HG02571 (cell line): ENCODE measurements around the gene TMEM37.

Experiments
- ATAC-seq: cut with Tn5 transposase; IDR thresholded peaks from one replicate; pipeline ENCODE4 v1.9.1; 2021; ENCODE audit warnings: mild to moderate bottlenecking, moderate library complexity; ENCODE audit not compliant: unreplicated experiment

Gene TMEM37

DNA sequence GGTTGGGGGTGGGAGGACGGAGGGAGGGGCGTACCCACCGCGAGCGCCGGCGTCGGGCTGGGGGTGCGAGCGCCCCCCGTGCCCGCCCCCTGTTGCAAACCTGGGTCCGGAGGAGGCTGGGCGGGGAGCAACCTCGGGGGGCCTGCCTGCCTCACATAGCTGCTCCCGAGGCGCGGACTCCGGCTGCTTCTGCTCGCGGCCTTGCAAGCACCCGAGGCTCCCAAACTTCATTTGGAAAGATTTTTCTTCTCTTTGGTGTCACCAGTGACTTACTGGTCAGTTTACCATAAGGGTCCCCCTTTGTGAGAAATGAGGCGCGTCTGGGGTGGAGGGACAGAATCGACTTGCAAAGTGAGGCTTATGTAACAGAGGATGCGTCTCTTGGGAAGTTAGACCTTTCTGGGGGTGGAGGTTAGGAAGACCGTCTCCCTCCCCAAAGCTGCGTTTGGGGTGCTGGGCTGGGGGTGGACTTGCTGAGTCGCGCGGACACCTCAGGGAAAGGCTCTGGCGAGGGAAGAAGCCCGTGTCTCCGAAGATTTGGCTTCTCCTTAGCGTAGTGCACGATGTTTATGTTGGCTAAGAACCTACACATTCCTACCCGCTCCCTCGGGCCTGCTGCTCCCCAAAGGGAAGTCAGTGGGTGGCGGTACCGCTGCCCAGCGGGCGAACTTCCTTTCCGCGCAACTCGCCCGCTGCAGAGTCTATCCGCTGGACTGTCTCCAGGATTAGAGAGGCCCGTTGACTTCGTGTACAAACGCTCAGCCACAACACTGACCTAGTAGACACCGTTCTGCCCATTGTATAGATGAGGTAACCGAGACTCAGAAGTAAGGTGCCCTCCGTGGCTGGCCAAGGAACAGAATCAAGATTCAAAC lies 559 bp downstream of the TMEM37 start:
- ATAC-seq = no peak

DNA sequence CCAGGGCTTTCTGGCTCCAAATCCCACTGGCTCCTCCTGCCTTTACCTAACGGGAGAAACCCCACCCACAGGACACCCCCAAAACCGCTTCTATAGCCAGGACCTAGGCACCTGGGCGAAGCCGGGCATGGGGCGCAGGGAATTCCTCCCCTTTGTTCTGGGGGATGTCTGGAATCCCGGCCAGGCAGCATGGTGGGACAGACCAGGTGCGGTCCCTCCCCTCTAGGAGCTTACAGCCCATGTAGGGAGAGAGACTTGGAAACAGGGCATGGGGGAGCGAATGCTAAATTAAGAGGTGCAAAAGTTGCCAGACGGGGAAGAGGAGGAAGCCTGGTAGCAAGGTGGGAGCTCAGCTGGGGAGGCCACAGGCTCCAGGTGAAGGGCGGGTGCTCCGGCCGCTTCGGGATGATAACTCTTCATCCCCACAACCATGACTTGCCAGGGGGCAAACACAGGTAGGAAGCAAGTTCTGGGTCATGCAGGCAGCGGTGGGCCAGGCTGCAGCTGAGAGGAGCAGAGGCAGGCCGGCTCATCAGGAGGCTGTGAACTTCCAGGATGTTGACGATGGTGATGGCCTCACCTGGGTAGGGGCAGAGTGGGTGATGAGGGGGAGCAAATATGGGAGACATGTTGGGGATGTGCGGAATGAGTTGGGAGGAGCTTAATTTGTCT lies 1.3 kb downstream of the TMEM37 start:
- no peak for ATAC-seq

DNA sequence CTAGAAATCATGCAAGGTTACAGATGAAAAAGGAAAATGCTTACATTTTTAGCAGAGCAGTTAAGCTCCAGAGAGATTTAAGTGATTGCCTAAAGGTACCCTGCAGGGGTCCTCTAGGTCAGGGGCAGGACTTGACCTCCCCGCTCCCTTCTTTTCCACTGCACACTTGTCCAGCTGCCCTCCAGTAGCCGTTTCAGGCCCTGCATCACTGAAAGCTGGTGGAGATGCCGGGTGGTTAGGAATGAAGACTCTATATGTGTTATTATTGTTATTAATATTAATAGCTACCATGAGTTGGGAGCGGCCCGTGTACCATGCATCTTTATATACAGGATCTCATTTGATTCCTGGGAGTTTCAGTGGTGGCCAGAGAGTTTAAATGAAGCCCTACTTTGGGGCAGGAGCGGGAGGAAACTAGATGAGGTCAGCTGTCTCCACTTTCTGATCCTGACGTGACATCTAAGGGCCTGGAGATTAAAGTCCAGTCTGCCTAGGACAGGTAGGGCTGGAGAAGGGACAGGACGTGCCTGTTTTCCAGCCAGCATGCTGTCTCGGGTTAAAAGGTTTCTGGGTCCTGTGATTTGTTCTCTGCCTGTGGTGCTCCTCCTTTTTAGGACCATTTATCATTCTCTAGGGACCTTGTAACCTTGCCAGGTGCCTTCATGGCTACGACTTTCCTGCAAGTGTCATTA lies 2.1 kb downstream of the TMEM37 start:
- ATAC-seq = no peak

DNA sequence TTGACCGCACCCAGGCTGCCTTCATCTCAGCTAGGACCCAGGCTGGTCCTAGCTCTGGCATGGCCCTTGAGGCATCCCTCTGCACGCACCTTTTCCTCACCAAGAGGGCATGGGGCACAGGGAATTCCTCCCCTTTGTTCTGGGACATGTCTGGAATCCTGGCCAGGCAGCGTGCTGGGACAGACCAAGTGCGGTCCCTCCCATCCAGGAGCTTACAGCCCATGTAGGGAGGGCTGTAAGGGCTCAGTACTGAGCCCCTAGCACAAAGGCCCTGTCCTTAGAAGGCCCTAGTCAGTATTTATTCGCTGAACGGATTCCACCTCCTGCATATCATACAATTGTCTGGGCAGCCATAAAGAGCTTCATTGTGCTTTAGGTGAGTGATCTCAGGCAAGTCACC lies 3.0 kb downstream of the TMEM37 start:
- no peak for ATAC-seq

DNA sequence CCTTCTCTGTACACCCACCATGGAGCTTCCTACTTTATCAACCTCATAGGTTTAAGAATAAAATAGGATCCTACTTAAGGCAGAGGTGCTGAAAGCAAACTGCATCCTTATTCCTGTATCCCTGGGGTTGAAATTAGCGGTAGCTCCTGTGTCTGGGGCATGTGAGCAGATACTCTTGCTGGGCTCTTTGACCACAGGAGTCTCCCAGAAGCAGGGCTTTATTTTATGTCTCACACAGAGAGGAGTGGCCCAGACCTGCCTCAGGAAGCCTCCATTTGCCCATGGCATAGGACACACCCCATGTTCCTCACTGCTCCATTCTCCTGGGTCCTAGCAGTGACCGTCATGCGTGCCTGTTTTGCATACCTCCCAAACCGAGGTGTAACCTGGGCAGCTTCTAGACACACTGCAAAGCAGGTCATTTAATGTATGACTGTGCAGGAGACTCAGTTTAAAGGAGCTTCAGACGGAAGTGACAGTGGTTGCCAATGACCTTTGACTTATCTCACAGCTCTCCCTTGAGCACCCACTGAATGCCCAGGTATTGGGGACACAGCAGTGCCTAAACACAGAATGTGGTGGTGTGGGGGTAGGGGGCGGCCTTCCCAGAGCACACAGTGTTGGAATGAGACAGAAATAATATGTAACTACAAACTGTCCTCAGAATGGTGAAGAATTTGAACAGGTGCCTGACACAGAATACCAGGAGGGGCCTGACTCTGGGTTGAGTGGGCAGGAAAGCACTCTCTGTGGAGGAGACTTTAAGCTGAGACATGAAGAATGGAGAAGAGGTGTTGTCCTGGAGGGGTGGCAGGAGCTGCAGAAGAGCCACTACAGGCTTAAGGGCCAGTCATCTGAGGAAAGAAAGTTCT lies 3.7 kb downstream of the TMEM37 start:
- ATAC-seq = no peak

DNA sequence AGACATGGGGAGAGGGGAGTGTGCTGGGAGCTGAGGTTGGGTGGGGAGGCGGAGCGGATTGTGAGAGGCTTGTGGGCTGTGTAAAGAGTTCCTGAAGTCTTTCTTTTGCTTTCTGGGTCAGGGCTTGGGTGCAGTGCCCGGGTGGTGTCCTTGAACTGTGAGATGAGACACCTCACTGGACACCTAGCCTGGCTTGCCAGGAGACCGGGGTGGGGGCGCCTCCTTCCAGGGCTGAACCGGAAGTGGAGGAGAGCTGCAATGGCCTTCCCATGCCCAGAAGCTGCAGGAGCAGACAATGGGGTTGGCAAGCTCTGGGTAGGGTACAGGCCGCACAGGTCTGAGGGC lies 4.3 kb downstream of the TMEM37 start:
- ATAC-seq = no peak

DNA sequence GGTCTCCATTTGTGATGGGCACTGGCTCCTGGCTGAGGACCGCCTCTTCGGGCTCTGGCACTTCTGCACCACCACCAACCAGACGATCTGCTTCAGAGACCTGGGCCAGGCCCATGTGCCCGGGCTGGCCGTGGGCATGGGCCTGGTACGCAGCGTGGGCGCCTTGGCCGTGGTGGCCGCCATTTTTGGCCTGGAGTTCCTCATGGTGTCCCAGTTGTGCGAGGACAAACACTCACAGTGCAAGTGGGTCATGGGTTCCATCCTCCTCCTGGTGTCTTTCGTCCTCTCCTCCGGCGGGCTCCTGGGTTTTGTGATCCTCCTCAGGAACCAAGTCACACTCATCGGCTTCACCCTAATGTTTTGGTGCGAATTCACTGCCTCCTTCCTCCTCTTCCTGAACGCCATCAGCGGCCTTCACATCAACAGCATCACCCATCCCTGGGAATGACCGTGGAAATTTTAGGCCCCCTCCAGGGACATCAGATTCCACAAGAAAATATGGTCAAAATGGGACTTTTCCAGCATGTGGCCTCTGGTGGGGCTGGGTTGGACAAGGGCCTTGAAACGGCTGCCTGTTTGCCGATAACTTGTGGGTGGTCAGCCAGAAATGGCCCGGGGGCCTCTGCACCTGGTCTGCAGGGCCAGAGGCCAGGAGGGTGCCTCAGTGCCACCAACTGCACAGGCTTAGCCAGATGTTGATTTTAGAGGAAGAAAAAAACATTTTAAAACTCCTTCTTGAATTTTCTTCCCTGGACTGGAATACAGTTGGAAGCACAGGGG lies 5.5 kb downstream of the TMEM37 start:
- ATAC-seq = no peak

DNA sequence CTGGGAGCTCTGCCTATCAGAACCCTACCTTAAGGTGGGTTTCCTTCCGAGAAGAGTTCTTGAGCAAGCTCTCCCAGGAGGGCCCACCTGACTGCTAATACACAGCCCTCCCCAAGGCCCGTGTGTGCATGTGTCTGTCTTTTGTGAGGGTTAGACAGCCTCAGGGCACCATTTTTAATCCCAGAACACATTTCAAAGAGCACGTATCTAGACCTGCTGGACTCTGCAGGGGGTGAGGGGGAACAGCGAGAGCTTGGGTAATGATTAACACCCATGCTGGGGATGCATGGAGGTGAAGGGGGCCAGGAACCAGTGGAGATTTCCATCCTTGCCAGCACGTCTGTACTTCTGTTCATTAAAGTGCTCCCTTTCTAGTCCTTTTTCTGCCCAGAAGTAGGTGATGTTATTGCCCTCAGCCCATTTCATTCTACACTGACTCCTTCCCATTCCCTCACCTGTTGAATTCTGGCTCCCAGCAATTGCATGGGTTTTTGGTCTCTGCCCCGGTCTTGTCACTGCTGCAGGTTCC lies 6.5 kb downstream of the TMEM37 start:
- no peak for ATAC-seq

DNA sequence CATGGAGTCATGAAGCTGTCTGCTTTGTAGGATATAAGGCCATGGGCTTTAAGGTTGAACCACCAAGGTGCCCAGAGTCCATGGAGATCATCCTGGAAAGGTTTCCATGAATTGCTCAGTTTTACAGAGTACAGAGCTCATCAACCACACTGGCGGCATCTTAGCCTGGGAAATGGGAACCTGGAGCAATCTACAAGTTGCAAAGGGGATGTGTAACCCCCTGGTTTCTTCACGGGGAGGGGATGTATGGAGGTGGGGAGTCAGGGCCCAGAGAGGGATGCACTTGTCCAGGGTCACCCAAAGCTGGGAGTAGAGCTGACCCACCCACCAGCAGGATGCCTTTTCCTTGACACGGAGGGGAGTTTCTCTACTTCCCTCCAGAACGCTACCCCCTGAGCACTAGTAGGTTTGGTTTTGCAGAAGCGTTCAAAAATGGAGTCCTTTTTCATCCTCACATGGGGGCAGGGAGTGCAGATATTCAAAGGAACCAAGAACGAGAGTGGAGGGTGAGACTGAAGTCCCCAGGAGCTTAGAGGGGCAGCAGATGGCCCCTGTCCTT lies 7.2 kb downstream of the TMEM37 start:
- no peak for ATAC-seq

DNA sequence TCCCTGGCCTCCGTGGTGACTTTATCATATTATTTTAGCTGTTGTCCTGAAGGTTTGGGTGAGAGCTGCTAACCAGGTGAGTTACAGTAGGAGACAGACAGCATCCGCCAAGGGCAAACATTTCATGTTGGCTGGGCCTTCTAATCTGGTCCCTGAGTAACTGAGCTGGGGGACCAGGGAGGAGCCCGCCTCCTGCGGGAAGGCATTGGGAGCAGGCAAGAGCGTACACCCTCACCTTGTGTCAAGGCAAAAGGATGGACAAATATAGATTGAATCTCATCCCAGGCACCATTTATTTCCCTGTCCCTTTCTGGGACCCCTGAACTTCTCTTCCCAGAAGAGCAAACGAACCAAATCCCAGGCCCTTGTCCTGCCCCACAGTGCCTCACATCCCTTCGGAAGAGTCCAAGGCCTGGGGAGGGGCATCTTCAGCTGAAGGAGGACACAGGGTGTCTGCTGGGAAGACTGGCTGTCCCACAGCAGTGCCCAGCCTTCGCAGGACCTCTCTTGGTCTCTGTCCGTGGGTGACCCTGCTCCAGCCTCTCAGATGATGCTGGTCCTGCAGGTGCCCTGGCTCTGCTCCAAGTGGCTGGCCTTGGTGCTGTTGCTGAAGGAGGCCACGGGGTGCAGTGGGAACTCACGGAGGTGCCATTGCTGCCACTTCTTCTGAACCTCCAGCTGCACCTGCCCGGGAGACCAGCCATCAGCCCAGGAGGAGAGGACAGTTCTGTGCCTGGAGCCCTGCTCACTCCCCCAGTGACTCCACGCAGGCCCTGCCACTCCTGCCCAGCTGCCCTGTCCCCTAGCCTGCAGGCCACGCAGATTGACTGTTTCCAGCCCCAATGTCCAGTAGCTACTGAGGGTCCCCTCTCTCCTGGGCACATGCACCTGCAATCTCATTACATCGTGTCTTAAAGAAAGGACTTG lies 8.2 kb downstream of the TMEM37 start:
- ATAC-seq = no peak

DNA sequence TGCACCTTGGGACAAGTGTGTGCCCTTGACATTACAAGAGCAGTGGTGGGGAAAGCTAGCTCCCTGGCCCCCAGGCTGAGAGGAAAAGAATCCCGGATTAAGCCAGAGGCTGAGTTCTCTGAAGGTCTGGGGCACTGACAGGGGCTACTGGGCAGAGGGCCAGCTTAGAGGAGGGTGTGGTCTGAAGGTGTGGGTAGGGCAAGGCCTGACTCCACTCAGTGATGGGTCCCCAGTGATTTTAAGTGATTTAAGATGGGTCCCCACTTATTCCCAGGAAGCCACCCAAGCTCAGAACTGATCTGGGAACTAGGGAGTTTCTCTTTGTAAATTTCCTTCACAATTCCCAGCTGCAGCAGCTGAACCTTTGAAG lies 8.8 kb downstream of the TMEM37 start:
- ATAC-seq = no peak

DNA sequence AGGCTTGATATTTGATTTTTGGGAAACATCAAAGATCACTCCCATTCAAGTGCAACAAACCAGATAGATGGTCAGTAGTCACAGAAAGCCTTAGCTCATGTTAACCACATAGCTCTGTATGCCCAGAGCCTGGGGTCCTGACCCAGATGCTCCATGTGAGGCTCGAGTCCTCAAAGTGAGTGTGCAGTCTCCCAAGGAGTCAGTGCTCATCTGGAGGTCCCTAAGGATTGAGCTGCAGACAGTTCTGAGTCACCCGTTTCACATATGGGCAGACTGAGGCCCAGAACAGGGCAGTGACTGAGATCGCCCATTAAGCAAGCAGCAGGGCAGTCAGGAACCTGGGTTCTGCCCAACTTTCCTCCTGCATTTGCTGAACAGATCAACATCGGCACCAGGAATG lies 9.2 kb downstream of the TMEM37 start:
- no peak for ATAC-seq

DNA sequence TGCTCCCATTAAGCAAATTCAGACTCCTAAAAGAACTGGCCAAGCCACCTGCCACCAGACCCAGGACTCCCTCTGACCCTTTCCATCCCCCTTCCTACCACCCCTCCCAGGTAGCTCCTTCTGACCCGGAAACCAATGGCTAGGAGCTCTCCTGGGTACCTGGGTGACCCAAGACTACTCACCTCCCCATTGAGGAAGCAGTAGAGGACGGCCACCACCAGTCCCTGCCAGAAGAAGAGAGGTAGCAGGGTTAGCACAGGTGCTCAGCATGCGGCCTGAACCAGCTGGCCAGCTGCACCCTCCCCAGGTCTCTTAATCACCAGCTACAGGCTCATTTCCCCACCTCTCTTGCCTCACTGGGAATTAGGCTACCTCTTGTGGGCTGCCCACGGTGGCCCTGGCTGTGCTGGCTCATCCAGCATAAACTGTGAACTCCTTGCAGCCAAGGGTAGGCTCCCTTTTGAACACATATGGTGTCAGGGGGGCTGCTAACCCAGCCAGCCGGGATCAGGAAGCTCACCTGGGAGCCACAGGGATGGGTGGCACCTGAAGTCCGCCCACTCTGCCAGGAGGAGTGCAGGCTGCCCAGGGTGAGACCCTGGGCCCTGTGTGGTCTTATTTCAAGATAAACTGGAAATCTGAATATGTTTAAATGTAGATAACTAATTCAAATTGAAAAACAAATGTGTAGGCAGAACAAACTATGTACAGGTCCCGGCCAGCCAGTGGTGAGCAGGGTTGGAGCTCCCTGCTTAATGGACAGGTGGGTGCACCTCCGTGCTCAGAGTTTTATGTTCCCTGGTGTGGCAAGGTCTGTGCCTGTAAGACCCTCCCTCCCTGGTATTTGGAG lies 9.9 kb downstream of the TMEM37 start:
- ATAC-seq = no peak

DNA sequence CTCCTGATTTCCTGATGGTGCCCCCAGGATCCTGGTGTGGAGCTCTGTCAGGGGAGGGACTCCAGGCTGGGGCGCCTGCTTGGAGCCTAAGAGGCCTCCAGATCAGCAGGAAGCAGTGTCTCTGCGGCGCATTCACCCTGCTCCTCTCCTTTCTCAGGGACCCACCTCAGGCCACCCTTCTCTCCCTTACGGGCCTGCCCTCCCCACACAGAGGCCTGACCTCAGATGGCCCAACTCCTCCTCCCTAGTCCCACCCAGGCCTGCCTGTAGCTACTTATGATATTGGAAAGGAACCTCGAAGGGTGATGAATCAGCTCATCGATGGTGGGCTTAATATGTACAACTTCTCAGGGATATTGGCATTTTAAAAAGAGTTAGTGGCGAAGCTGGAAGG lies 10.6 kb downstream of the TMEM37 start:
- no peak for ATAC-seq

DNA sequence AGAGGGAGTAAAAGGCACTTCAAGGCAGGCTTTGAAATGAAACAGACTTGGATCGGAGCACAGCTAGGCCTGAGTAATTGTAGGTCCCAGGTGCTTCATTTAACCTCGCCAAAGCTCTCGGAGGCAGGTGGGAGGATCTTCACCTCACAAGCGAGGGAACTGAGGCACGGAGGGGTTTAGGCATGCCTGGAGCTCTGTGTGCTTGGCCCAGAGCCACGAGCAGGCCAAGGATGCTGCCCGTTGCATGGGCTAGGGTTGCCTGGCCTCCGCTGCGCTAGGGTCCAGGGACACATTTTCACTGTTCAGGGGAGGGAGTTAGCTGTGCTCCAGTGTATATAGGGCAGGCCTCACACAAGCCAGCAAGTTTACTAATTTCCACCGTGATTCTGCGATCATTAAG lies 11.2 kb downstream of the TMEM37 start:
- no peak for ATAC-seq

DNA sequence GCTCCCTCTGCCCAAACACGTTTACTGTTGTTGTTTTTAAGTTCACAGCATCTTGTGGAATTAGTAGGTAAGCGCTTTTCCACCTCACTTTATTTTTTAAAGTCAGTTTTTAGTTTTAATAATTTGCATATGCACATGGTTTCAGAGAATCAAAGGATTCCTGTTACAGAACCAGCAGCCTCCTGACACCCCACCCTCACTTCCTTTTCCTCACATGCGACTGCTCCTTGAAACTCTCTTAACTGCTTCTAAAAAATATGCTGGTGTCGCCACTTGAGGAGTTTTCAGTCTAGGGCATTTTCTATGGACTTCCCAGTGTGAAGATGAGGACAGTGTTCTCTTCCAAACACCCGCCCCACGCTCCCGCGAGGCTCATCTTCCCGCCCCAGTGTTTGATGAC lies 14.4 kb downstream of the TMEM37 start:
- ATAC-seq = no peak

DNA sequence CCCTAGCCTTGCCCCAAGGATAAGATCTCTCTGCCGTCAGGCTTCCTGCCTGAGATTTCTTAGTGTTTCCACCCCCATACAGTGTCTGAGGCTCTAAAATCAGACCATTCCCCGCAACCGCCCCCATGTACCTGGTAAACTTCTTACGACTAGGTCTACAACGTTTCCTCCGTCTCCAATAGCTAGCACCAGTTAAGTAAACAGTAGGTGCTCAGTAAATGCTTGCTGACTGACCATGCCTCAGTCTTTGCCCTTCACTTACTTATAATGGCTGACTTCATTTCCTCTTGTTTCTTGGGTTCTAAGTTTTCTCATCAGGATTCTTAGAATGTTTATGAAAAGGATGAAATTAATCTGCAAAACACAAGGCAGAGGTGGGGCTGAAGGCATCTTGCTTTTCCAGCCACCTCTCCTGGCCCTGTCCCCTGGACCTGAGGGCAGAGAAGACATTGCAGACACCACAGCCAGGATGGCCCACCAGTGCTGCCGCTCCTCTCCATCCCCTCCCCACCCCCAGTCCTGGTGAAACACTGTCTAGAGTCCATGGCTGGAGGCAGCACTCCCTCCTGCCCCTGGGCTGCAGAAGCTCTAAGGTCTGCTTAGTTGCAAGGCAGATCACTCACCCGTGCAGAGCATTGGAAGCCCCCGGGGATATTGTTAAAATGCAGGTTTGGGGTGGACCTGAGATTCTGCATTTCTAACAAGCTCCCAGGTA lies 16.9 kb downstream of the TMEM37 start:
- ATAC-seq = no peak
